Nephron progenitor cell (in vitro differentiated cells): ENCODE results near the gene CUBN.
"Not testable (repeated sequence)": the region's sequence is repeated elsewhere in the genome, so short reads cannot be mapped to it uniquely, and the experiment has no call there.

Source experiments
- DNase-seq: peaks from one replicate; pipeline ENCODE4 v3.0.0; 2021
- H3K27ac Mint-ChIP-seq: 2 replicates; pipeline ENCODE4 v1.8.0; 2021; ENCODE audit warnings: mild to moderate bottlenecking, moderate library complexity, mixed read lengths
- H3K27me3 Mint-ChIP-seq: 2 replicates; pipeline ENCODE4 v1.8.0; 2021; ENCODE audit warnings: mild to moderate bottlenecking, low read depth, mixed read lengths; ENCODE audit not compliant: poor library complexity
- H3K36me3 Mint-ChIP-seq: 2 replicates; pipeline ENCODE4 v1.8.0; 2021; ENCODE audit warnings: low read depth, mixed read lengths
- H3K4me1 Mint-ChIP-seq: 2 replicates; pipeline ENCODE4 v1.8.0; 2021; ENCODE audit warnings: mixed read lengths
- H3K4me3 Mint-ChIP-seq: 2 replicates; pipeline ENCODE4 v1.8.0; 2021; ENCODE audit warnings: mild to moderate bottlenecking, moderate library complexity, mixed read lengths
- H3K9me3 Mint-ChIP-seq: 2 replicates; pipeline ENCODE4 v1.8.0; 2021; ENCODE audit warnings: mild to moderate bottlenecking, moderate library complexity, mixed read lengths
- TF ChIP-seq, protein P1 (sequence below): fragments of 200-600 bp; sonication (generic); IDR thresholded peaks from 2 replicates; pipeline ENCODE4 v1.5.0; 2021; ENCODE audit warnings: antibody characterized with exemption

Gene CUBN

DNA sequence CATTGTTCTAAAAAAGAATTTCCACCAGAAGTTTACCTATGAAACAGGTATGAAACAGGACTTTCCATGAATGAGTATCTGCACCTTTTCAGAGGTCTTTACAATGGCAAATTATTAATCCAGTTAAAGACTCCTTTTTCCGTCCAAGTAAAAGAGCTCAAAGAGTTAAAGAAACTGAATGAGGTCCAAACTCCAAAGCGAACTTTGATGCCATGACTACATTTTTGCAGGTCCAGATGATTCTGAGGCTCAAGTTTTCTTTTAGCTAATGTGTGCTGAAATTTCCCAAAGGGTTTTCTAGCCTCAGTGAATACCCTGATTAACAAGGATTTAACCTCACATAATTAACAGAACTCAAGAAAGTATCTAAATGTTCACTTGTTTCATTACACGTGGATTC lies 9.8 kb downstream of the CUBN start:
- Mint-ChIP-seq H3K36me3 (no peaks in the 10 kb centered on the region), H3K27ac (no peak overlapping the region), H3K4me3 (no peak overlapping the region), H3K27me3 (peaks cover 4% of the 10 kb centered on the region), H3K9me3 (no peaks in the 10 kb centered on the region), H3K4me1 (peaks cover 22% of the 10 kb centered on the region)
- TF ChIP-seq, protein P1, sequence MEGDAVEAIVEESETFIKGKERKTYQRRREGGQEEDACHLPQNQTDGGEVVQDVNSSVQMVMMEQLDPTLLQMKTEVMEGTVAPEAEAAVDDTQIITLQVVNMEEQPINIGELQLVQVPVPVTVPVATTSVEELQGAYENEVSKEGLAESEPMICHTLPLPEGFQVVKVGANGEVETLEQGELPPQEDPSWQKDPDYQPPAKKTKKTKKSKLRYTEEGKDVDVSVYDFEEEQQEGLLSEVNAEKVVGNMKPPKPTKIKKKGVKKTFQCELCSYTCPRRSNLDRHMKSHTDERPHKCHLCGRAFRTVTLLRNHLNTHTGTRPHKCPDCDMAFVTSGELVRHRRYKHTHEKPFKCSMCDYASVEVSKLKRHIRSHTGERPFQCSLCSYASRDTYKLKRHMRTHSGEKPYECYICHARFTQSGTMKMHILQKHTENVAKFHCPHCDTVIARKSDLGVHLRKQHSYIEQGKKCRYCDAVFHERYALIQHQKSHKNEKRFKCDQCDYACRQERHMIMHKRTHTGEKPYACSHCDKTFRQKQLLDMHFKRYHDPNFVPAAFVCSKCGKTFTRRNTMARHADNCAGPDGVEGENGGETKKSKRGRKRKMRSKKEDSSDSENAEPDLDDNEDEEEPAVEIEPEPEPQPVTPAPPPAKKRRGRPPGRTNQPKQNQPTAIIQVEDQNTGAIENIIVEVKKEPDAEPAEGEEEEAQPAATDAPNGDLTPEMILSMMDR, result no peak
- no peak for DNase-seq

- Mint-ChIP-seq H3K9me3 (no peaks in the 10 kb centered on the region), H3K4me3 (no peak overlapping the region), H3K36me3 (no peaks in the 10 kb centered on the region), H3K4me1 (peaks cover 13% of the 10 kb centered on the region), H3K27me3 (no peaks in the 10 kb centered on the region), H3K27ac (no peak overlapping the region)
- no peak for DNase-seq
- TF ChIP-seq, protein P1, result no peak
These were observed 13.4 kb downstream of the CUBN start for GRCh38 chr10:17116193-17116592.

DNA sequence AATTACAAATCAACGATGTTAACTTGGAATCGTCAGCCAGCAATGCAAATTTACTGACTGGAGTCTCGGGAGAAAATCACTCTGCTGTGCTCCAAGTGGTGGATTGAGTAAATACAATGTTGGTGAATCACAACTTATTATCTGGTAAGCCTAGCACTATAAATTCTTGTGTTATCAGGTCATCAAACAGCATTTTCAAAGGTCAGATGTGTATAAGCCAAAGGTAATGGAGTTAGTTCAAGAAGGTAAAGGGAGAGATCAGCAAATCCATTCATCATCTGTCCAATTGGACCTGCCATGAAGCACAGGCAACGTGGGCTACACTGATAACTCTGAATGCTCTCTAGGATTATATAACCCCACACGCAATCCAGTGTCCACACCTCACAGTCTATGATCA lies 13.9 kb downstream of the CUBN start:
- no peak for DNase-seq
- Mint-ChIP-seq H3K27me3 (no peaks in the 10 kb centered on the region), H3K4me3 (no peak overlapping the region), H3K36me3 (no peaks in the 10 kb centered on the region), H3K4me1 (peaks cover 13% of the 10 kb centered on the region), H3K9me3 (no peaks in the 10 kb centered on the region), H3K27ac (no peak overlapping the region)
- TF ChIP-seq, protein P1, result no peak

DNA sequence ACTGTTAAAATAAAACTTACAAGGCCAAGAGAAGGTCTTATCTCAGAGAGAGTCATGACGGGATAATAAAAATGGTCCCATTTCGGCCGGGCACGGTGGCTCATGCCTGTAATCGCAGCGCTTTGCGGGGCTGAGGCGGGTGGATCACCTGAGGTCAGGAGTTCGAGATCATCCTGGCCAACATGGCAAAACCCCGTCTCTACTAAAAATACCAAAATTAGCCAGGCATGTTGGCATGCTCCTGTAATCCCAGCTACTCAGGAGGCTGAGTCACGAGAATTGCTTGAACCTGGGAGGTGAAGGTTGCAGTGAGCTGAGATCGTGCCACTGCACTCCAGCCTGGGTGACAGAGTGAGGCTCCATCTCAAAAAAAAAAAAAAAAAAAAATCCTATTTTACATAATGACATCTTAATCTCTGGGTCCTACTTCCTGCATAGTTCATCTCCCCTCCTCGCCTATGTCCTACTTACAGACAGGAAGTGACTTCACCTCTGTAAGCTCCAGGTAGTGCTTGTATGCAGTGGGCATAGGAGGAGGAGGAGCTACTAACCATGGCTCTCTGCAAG lies 14.7 kb downstream of the CUBN start:
- not testable (repeated sequence) for H3K27ac Mint-ChIP-seq, H3K36me3 Mint-ChIP-seq, H3K4me3 Mint-ChIP-seq, H3K27me3 Mint-ChIP-seq, H3K9me3 Mint-ChIP-seq, DNase-seq
- peaks cover 13% of the 10 kb centered on the region for H3K4me1 Mint-ChIP-seq

- H3K27me3 Mint-ChIP-seq, result no peaks in the 10 kb centered on the region
- no peak for DNase-seq
- no peaks in the 10 kb centered on the region for H3K36me3 Mint-ChIP-seq
- no peaks in the 10 kb centered on the region for H3K9me3 Mint-ChIP-seq
- TF ChIP-seq, protein P1, result no peak
- H3K4me1 Mint-ChIP-seq, result peaks cover 13% of the 10 kb centered on the region
- H3K4me3 Mint-ChIP-seq, result no peak overlapping the region
- H3K27ac Mint-ChIP-seq, result peak overlapping the region; percentile 7
These were observed 15.6 kb downstream of the CUBN start for GRCh38 chr10:17113889-17114540.

DNA sequence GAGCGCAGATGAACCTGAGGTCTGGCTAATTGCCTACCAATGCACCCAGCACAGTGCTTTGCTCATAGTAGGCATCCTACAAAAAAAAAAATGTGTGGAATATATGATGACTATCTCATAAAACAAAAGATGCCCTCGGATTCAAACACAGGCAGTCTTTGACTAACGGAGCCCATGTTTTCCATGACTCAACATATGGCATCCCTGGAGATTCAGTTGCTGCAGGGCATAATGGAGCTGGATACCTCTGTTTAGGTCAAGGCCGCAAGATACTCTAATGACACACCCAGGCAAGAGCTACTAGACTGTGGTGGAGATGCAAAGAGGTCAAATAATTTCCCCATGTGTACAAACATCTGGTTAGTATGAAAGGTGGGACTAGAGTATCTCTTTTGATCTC lies 16.3 kb downstream of the CUBN start:
- H3K9me3 Mint-ChIP-seq, result no peaks in the 10 kb centered on the region
- no peaks in the 10 kb centered on the region for H3K27me3 Mint-ChIP-seq
- no peaks in the 10 kb centered on the region for H3K36me3 Mint-ChIP-seq
- peak overlapping the region; percentile 7 for H3K27ac Mint-ChIP-seq
- TF ChIP-seq, protein P1, result no peak
- H3K4me3 Mint-ChIP-seq, result no peak overlapping the region
- peaks cover 13% of the 10 kb centered on the region for H3K4me1 Mint-ChIP-seq
- no peak for DNase-seq
